OCI-M1 (cell line): Measurements from ENCODE around the gene LCN6.
A peak's percentile ranks its signal among the peaks of the same experiment; 100 is the strongest.

ENCODE experiments used
- DNase-seq: peaks from one replicate; lab custom pipeline; 2025; lab: John Stamatoyannopoulos, UW

The LCN6 gene

DNA sequence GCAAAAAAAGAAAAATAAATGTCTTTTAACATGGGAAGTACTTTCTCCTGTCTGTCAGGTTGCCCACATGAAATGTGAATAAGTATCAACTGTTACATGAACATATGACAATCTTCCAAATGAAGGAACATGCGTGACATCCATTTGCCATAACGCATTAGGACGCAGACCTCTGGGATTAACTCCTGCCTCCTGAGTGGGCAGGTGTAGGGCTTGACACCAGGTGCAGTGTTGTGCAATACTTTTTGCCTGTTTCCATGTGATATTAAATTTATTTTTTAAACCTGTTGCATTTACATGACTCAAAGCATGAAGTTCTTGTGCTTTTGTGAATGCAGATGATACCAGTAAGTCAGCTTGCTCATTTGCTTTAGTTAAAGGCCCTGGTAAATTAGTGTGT, 34.1 kb upstream of the LCN6 start:
- no peak for DNase-seq

DNA sequence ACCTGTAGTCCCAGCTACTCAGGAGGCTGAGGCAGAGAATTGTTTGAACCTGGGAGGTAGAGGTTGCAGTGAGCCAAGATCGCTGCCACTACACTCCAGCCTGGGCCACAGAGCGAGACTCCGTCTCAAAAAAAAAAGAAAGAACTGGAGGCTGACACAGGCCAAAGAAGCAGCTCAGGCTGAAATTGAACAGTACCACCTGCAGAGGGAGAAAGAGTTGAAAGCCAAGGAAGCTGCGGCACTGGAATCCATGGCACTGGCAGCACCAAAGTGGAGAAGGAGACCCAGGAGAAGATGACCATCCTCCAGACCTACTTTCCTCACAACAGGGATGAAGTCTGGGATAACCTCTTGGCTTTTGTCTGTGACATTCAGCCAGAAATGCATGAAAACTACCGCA, 31.5 kb upstream of the LCN6 start:
- DNase-seq, result no peak

DNA sequence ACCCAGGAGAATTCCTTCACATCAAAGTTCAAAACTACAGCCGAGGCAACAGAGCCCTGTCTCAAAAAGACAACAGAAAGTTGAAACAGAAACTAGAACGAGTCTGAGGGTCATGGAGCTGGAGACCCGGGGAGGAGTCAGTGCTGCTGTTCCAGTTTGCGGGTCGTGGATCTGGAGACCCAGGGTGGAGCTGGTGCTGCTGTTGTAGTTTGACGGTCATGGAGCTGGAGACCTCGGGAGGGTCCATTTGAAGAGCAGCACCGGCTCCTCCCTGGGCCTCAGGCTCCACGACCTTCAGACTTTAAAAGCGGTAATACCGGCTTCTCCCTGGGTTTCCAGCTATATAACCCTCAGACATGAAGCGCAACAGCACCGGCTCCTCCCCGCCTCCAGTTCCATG, 29.0 kb upstream of the LCN6 start:
- no peak for DNase-seq

DNA sequence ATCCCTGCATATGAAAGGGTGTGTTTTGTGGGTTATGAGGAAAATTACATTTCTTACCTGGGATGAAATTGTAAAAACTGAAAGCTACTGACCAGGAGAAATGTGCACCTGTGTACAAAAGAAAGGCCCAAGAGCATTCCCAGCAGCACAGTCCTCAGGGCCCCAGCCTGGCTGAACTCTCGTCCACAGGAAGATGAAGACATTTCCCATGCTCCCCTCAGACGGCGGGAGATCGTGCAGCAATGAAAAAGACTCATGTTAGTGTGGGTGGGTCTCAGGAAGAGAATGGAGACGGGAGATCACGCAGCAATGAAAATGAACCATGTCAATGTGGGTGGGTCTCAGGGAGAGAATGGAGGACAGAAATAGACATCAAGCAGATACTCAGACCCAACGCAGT, 28.6 kb upstream of the LCN6 start:
- DNase-seq, result no peak

DNA sequence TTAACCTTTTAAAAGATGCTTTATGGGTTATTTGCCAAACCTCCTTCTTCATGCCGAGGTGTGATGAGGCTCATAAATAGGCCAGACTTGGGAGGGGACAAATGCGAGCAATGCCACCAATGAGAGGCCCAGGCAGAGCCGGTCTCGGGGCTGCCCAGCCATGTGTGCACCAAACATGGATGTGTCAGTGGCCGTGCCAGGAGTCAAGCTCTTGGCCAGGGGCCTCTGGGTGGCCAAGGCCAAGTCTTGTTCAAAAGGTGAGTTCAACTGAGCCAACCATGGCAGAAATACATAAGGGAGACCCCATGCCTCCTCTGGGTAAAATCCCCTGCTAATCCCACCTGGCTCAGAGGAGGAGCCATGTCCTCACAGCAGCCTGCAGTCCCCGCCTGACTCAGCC, 26.9 kb upstream of the LCN6 start:
- DNase-seq, result no peak

DNA sequence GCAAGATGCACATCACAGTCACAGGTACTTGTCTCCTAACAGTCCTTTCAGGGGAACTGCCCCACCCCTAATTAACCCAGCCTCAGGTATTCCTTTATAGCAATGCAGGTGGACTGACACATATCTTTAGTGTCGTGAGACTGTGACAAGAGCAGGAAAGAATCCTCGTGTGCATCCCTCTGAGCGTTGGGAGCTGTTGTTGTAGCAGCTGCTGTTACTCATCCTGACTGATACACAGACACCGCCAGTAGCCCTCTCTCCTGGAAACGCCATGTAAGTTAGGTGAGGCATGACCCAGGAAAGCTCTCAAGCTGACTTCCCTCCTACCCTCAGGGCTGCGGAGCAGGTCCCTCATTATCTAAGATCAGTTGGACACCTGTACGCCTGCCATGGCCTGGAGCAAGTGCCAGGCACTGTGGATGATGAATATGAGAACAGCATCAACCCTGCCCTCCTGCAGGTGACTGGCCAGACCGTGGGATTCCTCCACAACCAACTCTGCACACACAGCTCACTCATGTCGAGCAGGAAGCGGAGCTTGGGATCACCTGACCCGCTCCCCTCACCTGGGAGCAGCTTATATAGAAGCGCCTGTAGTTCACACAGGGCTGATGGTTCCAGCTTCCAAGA, 26.2 kb upstream of the LCN6 start:
- no peak for DNase-seq

DNA sequence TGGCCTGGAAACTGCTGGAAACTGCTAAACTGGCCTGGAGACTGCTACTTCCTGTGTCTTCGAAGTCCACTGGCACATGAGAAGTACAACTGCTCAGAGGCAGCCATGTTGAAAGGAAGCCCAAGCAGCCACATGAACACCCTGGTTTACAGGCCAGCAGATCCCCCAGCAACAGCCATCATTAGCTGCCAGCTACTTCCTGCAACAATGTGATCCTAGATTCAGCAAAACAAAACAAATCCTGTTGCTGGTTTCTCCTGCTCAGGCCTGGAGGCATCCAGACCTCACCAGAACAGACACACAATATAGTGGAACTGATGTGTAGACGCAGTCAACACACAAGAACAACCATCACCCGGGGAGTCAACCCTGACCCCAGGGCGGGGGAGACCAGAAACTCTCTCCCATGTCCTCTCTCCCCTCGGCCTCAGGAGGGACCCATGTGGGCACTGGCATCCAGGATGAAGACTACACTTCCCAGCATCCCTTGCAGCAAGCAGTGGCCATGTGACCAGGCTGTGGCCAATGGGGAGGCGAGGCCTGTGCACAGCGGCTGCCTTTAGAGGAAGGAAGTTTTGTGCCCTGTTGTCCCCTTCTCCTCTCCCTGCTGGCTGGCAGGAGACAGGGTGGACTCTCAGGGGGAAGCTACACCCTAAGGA, 25.2 kb upstream of the LCN6 start:
- DNase-seq, result peak; percentile 58

DNA sequence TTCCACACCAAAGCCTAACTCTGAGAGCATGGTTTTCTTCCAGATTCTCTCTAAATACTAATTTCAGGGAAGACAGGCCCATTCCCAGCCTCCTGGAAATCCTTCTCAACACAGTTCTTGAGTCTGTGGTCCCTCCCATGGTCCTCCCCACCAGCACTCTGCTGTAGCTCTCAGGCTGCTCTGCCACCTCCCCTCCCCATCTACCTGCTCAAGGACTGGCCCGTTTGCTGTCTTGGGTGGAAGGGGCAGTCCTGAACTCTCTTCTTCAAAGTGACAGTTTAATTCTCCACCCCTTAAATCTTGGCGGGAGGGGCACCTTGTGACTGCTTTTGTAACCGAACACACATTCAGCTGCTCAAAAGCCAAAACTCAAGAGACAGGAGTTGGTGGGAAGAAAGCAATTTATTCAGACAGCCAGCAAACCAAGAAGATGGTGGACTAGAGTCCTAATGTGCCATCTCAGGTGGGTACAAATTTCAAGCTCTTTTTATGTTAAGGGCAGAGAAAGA, 23.6 kb upstream of the LCN6 start:
- no peak for DNase-seq

DNA sequence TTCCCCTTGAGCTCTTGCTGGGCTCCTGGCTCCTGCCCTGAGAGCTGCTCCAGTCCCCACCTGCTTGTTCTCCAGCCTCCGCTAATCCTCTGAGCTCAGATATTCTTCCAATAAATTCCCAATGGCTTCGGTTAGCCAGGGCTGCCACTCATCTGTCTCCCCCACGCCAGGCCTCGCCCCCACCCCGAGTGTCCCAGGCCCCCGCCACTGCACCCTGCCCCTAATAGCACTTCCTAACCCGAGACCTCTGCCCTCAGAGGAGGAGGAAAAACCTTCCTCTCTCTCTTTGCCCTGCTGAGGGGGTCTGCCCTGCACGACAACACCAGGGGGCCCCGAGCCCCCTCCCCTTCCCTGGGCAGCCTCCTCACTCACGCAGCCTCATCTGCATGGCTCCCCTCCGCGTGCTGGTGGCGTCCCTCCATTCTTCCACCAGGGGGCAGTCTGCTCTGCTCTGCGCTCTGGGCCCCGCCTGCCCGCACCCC, 21.4 kb upstream of the LCN6 start:
- DNase-seq, result peak; percentile 60

DNA sequence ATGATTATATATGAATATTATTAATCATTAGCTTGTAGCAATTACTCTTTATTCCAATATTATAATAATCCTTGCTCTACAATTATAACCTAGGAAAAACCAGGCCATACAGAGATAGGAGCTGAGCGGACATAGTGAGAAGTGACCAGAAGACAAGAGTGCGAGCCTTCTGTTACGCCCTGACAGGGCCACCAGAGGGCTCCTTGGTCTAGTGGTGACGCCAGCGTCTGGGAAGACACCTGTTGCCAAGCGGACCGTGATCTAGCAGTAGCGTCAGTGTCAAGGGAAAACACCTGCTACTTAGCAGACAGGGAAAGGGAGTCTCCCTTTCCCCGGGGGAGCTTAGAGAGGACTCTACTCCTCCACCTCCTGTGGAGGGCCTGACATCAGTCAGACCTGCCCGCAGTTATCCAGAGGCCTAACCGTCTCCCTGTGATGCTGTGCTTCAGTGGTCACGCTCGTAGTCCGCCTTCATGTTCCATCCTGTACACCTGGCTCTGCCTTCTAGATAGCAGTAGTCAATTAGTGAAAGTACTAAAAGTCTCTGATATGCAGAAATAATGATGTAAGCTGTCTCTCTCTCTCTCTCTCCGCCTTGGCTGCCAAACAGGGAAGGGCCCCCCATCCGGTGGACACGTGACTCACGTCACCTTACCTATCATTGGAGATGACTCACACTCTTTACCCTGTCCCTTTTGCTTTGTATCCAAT, 18.2 kb upstream of the LCN6 start:
- DNase-seq, result peak; percentile 73

DNA sequence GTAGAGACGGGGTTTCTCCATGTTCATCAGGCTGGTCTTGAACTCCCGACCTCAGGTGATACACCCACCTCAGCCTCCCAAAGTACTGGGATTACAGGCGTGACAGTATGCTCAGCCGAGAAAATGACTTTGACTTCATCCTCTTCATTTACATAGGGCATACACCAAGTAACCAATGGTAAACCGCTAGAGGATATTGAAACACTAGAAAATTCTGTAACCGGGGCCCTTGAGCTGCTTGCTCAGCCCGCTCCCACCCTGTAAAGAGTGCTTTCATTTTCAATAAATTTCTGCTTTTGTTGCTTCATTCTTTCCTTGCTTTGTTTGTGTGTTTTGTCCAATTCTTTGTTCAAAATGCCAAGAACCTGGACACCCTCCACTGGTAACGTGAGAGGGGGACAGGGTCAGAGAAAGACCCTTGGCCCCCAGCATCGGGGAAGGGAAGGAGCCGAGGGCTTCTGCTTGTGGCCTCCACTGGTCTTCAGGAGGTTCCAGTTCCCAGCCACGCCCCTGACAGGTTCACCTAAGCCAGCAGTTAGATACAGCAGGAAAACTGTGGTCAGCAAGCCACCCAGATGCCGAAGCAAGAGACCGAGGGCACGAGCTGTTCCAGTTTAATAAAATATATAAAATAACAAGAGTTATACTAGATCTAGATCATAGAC, 17.6 kb upstream of the LCN6 start:
- peak; percentile 22 for DNase-seq

DNA sequence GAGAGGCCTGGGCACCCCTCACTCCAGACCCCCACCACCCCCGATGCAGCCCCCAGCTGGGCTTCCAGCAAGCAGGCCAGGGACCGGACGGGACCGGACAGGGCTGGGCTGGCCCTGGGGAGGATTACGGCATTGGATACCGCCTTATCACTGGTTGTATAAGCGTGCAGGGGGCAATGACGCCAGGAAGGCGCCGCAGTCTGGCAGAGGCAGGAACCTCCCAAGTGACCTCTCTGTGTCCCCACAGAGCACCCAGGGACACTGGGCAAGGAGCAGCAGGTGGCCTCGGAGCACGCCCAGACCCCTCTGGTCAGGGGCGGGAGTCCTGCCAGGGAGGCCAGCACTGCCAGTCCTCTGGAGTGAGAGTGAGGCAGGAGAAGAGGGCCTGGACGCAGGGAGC, 16.7 kb upstream of the LCN6 start:
- DNase-seq, result no peak

DNA sequence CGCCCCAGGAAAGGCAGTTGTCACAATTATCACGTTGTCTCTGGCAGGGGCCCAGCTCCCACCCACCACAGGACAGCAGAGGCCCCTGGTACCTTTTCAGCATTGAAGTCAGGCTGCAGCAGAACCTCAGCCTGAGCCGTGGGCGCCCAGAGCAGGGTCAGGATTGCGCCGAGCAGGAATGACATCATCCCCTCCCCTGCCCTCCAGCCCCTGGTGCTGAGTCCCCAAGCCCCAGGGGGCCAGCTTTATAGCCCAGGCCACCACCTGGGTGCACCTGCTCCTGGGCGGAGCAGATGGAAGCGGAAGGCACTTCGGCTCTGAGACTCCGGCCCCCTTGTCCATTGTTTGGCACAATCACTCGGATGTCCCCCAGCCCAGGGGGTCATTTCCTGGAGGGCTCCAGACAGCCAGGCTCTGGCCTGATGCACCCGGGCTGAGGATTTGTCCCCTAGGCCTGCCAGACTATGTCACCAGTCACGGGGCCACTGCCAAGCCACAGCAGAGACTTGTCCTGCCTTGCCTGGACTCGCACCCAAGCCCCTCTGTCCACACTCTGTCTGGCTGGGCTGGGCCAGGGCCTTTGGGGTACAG, 16.1 kb upstream of the LCN6 start, which contains the start of gene LCN15:
Gene LCN15, minus strand, starts transcription at position 218 of the 591 bp plus-strand sequence. Its CDS starts 30 bp downstream, at position 188.
- no peak for DNase-seq

DNA sequence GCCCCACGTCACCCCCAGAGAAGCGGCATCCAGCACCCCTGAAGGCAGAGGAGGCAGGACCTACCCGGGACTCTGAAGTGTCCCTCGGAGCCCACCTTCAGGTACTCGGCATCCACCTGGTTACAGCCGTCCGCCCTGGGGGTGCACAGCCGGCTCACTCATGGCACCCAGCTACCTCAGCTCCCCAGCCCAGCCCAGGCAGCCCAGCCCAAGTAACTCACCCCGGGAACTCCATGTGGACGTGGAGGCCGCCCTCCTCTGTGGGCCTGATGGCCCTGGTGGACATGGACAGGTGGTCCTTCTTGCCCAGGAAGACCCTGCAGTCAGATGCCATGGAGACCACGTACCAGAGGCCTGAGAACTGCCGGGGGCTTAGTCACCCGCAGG, 15.3 kb upstream of the LCN6 start:
- DNase-seq, result no peak

DNA sequence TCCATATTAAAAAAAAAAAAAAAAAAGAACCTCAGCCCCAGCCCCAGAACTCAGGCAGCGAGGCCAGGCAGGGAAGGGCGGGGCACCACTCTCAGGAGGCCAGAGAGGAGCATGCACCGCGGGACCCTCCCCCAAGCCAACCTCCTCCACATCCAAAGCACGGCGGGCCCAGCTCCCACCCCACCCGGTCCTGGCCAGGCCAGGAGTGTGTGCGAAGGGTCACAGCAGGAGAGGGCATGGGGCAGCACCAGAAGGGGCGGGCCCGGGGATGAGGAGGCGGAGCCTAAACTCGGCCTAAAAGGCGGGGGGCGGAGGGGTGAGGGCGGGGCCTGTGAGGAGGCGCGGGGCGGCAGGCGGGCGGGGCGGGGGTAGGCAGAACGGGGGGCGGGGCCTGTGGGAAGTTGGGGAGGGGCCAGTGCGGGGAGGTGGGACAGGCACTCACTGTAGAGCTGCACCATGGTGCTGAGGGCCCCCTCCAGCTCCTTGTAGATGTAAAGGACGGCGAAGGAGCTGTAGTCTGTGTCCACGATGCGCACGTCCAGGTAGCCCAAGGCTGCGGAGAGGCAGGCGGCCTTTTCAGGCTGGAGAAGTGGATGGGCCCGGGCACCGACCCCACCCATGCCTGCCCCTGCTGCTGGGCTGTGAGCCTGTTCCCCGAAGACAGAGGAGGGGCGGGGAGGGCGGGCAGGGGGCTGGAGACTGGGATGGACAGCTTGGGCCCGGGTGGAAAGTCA, 14.8 kb upstream of the LCN6 start:
- DNase-seq, result peak; percentile 83

DNA sequence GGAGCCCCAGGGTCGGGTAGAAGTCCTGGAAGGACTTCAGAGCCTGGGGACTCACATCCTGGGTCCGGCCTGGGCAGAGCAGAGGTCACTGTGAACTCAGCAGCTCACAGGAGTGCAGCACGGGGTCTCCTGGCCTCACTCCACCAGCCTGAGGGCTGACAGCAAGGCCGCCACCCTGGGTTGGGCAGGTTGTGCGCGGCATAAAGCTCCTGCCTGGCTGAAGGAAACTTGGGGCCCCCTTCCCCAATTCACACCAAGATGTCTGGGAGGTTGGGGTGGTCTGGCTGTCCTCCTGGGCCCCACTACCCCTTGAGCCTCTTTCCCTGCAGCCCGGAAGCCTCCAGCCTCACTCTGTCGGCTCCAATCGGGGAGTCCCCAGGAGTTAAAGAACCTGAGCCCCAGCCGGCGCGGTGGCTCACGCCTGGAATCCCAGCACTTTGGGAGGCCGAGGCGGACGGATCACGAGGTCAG, 13.9 kb upstream of the LCN6 start:
- DNase-seq, result no peak

DNA sequence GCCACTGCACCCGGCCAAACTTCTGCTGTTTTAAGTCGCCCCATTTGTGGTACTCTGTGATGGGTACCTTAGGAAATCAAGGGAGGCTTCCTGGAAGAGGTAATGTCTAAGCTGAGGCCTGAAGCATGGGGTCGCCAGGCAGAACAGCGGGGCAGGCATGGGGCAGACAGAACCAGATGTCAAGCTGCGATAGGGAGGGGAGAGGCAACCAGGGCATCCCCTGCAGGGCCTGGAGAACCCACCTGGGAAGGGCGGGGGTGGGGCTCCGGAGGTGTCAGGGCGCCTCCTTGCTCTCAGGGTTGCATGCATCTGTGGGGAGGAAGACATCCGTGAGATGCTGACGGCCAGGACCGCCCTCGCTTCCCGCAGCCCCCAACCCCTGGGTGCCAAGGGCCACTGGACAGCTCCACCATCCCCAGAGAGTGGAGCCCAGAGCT, 13.2 kb upstream of the LCN6 start:
- DNase-seq, result no peak

DNA sequence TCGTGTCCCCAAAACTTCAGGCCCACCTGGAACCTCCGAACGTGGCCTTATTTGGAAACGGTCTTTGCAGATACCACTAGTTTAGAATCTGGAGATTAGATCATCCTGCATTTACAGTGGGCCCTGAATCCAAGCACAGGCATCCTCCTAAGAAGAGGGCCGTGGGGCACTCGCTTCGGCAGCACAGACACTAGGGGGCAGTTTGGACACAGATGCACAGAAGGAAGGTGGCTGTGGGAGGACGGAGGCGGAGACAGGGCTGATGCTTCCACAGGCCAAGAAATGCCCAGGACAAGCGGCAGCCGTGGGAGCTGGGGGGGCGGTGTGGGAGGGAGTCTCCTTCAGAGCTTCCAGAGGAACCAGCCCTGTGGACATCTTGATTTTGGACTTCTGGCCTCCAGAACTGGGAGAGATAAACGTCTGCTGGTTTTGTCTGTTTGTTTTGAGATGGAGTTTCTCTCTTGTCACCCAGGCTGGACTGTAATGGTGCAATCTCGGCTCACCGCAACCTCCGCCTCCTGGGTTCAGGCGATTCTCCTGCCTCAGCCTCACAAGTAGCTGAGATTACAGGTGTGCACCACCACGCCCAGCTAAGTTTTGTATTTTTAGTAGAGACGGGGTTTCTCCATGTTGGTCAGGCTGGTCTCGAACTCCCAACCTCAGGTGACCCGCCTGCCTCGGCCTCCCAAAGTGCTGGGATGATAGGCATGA, 12.7 kb upstream of the LCN6 start:
- peak; percentile 81 for DNase-seq

DNA sequence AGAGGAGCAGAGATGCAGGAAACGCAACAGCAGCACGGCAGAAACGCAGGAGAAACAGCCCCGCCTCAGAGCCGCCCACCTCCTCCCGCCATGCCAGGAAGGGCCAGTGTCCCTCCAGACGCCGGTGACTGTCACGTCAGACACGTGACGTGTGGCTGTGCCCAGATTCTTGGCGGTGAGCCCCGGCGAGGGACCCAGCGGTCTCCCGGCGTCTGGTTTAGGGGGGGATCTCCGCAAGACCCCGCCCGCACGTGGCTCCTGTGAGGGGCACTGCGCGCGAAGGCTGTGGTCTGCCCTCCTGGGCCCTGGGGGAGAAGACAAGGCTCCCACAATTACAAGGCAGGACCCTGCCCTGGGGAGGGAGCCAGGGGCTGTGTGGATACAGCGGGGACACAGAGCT, 12.1 kb upstream of the LCN6 start:
- DNase-seq, result no peak
